ENCODE data around the gene ALDH3B2. TPM values are rescaled to one million over a fixed set of nuclear protein-coding genes. Genes with fewer than 3 reads are reported as not detected.

The ALDH3B2 gene
- total RNA-seq, 1 experiment from 2014 or later = not detected

DNA sequence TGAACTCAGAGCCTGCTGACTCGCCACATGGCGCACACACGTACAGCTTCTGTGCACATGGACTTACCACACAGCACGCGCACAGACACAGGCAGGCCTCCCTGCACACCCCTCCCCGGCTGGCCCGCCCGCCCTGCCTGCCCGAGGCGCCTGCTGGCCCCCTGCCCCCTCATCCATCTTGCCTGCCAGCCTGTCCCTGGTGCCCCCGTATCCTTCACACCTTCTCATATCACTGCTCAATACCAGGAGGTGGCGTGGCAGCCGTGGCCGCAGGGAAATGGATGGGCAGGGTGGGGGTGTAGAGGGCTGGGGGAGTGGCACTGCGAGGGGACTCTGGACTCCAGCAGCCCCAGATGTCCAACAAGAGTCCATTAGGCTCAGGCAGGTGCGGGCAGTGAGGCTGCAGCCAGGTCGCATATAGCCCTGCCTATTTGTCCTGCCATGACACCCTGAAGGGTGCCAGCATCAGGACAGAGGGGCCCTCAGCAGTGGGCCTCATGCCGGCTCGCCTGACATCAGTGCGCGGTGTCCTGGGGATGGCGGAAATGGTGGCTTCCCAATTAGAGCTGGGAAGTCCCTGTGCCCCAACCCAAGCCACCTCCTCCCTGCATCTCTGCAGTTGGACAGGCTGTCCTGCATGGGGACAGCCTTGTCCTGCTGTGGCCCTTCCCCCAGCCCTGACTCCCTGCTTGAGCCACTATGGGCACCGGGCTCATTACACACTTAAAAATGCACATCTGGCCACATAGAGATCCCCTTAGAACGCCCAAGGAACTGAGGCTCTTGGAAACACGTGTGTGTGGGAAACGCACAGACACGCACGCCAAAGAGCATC lies 32.9 kb downstream of the ALDH3B2 start:
- BruUV-seq (replicated peaks) = no TSS peak
- Histone ChIP-seq H3K9me2 (ENCODE audit: insufficient read depth) (no peaks in the 10 kb centered on the region), H3K9ac (ENCODE audit: low read length) (no peak overlapping the region), H3K79me2 (ENCODE audit: insufficient read depth, low read length) (no peaks in the 10 kb centered on the region), H3K4me3 (replicated peaks in 1 of 2; ENCODE audit: low read depth in 1 of 2, low read length in 2 of 2) (no peak overlapping the region), H3K4me2 (ENCODE audit: low read length) (no peak overlapping the region), H3K4me1 (ENCODE audit: control insufficient read depth in 1 of 2, insufficient read depth in 2 of 2, low read length in 2 of 2) (no peaks in the 10 kb centered on the region), H3K27ac (ENCODE audit: low read depth, low read length) (no peak overlapping the region), H3K27me3 (ENCODE audit: insufficient read depth, low read length) (no peaks in the 10 kb centered on the region), H2AFZ (ENCODE audit: low read depth, low read length, poor library complexity, severe bottlenecking) (no peak overlapping the region), H4K20me1 (ENCODE audit: insufficient read depth) (no peaks in the 10 kb centered on the region), H3K36me3 (ENCODE audit: control insufficient read depth in 1 of 2, insufficient read depth in 2 of 2, low read length in 2 of 2) (no peaks in the 10 kb centered on the region), H3K9me3 (ENCODE audit: control insufficient read depth in 1 of 2, insufficient read depth in 1 of 2, low read depth in 1 of 2, low read length in 2 of 2) (no peaks in the 10 kb centered on the region; a peak in 2 of 4 replicates)
- no peak for ATAC-seq
- CTCF ChIA-PET = no interaction called here
- POLR2A ChIA-PET = no interaction called here
- intact Hi-C loops (cut with micrococcal nuclease) = loop anchor here (10.0 kb wide), 1 partner anchor 163 kb away; no protein-coding TSS in a partner anchor
- TF ChIP-seq ZNF274 (IDR thresholded peaks at IDR 0.05; ENCODE audit: low read depth, low read length) = no peak
- TF ChIP-seq, protein P1, sequence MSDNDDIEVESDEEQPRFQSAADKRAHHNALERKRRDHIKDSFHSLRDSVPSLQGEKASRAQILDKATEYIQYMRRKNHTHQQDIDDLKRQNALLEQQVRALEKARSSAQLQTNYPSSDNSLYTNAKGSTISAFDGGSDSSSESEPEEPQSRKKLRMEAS (IDR thresholded peaks at IDR 0.05) = no peak
- TF ChIP-seq TCF7L2 (IDR thresholded peaks at IDR 0.05; ENCODE audit: borderline replicate concordance, extremely low read depth, insufficient read depth, insufficient read length) = no peak
- TF ChIP-seq SIN3A (IDR thresholded peaks at IDR 0.05; ENCODE audit: low read depth) = no peak
- no peak for TF ChIP-seq ZFX (IDR thresholded peaks at IDR 0.05)
- TF ChIP-seq EZH2phosphoT487 (IDR thresholded peaks at IDR 0.05; ENCODE audit: borderline replicate concordance) = no peak
- no peak for TF ChIP-seq POLR2AphosphoS5 (IDR thresholded peaks at IDR 0.05; ENCODE audit: low read depth, low read length)
- no peak for TF ChIP-seq FOSL1 (IDR thresholded peaks at IDR 0.05; ENCODE audit: low read depth)
- TF ChIP-seq EZH2 (IDR thresholded peaks at IDR 0.05) = no peak
- TF ChIP-seq POLR2A (IDR thresholded peaks at IDR 0.05; ENCODE audit: borderline replicate concordance, extremely low read depth, insufficient read depth, insufficient read length) = no peak
- no peak for TF ChIP-seq ELF1 (IDR thresholded peaks at IDR 0.05; ENCODE audit: borderline replicate concordance, low read depth)
- no peak for TF ChIP-seq CBX3 (IDR thresholded peaks at IDR 0.05; ENCODE audit: low read depth)
- TF ChIP-seq YY1 (IDR thresholded peaks at IDR 0.05; ENCODE audit: extremely low read depth, insufficient replicate concordance, low read depth, low read length) = no peak
- no peak for TF ChIP-seq EGR1 (IDR thresholded peaks at IDR 0.05; ENCODE audit: low read depth)
- TF ChIP-seq SRF (IDR thresholded peaks at IDR 0.05; ENCODE audit: low read depth) = no peak
- TF ChIP-seq CTCF (IDR thresholded peaks at IDR 0.05 in 2 of 3, conservative IDR thresholded peaks at IDR 0.05 in 1 of 3; ENCODE audit: borderline replicate concordance in 1 of 3, insufficient read depth in 1 of 3, low read depth in 2 of 3, low read length in 2 of 3) = no peak
- TF ChIP-seq, protein P2, sequence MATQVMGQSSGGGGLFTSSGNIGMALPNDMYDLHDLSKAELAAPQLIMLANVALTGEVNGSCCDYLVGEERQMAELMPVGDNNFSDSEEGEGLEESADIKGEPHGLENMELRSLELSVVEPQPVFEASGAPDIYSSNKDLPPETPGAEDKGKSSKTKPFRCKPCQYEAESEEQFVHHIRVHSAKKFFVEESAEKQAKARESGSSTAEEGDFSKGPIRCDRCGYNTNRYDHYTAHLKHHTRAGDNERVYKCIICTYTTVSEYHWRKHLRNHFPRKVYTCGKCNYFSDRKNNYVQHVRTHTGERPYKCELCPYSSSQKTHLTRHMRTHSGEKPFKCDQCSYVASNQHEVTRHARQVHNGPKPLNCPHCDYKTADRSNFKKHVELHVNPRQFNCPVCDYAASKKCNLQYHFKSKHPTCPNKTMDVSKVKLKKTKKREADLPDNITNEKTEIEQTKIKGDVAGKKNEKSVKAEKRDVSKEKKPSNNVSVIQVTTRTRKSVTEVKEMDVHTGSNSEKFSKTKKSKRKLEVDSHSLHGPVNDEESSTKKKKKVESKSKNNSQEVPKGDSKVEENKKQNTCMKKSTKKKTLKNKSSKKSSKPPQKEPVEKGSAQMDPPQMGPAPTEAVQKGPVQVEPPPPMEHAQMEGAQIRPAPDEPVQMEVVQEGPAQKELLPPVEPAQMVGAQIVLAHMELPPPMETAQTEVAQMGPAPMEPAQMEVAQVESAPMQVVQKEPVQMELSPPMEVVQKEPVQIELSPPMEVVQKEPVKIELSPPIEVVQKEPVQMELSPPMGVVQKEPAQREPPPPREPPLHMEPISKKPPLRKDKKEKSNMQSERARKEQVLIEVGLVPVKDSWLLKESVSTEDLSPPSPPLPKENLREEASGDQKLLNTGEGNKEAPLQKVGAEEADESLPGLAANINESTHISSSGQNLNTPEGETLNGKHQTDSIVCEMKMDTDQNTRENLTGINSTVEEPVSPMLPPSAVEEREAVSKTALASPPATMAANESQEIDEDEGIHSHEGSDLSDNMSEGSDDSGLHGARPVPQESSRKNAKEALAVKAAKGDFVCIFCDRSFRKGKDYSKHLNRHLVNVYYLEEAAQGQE (IDR thresholded peaks at IDR 0.05; ENCODE audit: low read depth) = no peak
- TF ChIP-seq CEBPB (IDR thresholded peaks at IDR 0.05; ENCODE audit: low read depth) = no peak
- DNase-seq (ENCODE audit: low read depth, low spot score) = no peak
- RAD21 ChIA-PET (ENCODE audit: low non-redundant PET in 1 of 2, low total read pairs in 2 of 2, uncharacterized antibody in 2 of 2, unreplicated experiment in 2 of 2) = no interaction called here

All from HCT116 (cell line).